GM18505 (cell line): ENCODE measurements around the gene AEN.

Experiments
- ATAC-seq: cut with Tn5 transposase; IDR thresholded peaks from one replicate; pipeline ENCODE4 v1.9.1; 2021; ENCODE audit not compliant: unreplicated experiment
- POLR2A ChIP-seq: IDR thresholded peaks from 4 replicates; pipeline ENCODE4 v1.6.1; 2011; ENCODE audit warnings: borderline replicate concordance; ENCODE audit not compliant: insufficient read depth, insufficient read length; ENCODE audit errors: extremely low read depth

The AEN gene, protein sequence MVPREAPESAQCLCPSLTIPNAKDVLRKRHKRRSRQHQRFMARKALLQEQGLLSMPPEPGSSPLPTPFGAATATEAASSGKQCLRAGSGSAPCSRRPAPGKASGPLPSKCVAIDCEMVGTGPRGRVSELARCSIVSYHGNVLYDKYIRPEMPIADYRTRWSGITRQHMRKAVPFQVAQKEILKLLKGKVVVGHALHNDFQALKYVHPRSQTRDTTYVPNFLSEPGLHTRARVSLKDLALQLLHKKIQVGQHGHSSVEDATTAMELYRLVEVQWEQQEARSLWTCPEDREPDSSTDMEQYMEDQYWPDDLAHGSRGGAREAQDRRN

DNA sequence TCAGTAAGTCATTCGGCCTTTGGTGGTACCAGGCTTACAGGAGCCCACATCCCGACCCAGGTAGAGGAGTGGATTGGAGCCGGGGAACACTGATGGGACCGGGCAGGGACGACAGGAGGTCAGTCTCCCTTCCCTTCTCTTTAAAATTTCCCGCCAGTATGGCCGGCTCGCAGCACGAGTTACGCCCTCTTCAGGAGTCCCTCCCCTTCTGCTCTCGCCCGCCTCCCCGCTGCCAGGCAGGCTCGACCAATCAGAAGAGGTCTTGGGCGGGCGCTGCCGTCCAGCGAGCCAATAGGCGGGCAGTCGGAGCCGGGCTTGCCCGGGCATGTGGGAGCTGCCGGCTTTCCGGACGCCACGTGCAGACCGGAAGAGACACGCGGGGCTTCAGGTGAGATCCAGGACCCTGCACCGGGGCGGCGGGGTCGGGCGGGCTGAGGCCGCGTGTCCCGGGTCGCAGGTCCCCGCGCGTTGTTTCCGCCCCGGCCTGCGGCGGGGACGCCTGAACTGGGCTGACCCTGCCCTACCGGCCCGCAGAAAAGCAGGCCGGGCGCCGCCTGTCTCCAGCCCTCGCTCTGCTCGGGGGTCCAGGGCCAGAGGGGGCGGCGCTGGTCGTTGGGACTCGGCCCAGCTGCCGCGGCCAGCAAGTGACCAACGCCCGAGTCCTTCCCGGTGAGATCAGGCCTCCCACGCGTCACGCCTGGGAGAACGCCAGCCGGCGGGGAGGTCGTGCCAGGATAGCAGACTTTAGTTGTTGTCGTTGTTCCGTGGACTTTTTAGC is at the start of gene AEN:
Gene AEN (plus strand): TSS at position 346 of the 778 bp plus-strand sequence. CDS start 4,870 bp downstream, outside the sequence.
- peak; percentile 93 for ATAC-seq
- peak; percentile 81 for TF ChIP-seq POLR2A

DNA sequence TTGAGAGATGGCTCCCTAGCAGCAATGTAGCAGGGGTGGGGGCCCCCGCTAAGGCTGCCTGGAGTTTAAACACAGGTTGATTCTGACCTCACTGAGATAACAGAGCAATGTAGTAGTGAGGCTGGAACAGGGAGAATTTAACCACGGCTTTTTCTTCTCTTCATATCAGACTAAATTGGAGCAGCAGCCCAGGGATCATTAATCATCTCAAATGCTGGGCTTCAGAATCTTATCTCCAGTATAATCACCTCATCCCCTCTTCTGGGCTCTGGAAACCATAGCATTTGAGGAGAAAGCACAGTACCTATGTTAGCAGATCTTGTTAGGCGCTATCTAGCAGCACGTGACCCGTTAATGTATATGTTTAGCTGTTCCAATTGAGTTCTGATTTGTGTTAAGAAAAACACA is 49.3 kb upstream of the AEN start:
- no peak for TF ChIP-seq POLR2A
- ATAC-seq, result no peak

DNA sequence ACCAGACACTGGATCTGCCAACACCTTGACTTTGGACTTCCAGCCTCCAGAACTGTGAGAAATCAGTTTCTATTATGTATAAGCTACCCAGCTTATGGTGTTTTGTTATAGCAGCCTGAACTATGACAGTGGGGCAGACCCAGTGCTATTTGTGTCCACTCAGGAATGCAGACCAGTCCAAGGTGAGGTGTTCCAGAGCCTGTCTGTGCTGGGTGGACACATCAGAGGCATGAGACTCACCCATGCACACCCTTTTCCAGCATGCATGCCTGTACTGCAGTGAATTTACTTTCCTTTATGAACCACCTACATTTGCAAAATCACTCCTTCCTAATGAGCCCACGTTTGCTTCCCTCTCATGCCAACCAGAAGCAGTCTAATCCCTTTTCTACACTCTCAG is 47.1 kb upstream of the AEN start:
- ATAC-seq, result no peak

GRCh38 chr15:88574655-88575054 is 46.5 kb upstream of the AEN start:
- no peak for TF ChIP-seq POLR2A
- ATAC-seq, result no peak

More for the DNA sequence above, 47.1 kb upstream of the AEN start:
- no peak for TF ChIP-seq POLR2A

DNA sequence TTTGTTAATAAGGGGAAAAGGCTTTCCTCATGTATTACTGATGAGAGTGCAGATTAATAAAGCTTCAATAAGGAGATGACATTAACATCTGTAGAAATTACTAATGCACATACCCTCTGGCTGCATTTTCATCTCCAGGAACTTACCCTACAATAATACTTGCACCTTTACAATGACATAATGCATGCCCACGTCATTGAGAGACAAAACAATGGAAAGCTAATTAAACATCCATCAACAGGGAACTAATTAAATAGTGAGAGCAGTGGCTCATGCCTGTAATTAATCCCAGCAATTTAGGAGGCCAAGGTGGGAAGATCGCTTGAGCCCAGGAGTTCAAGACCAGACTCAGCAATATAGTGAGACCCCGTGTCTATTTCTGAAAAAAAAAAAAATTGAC is 41.8 kb upstream of the AEN start:
- no peak for ATAC-seq
- no peak for TF ChIP-seq POLR2A

DNA sequence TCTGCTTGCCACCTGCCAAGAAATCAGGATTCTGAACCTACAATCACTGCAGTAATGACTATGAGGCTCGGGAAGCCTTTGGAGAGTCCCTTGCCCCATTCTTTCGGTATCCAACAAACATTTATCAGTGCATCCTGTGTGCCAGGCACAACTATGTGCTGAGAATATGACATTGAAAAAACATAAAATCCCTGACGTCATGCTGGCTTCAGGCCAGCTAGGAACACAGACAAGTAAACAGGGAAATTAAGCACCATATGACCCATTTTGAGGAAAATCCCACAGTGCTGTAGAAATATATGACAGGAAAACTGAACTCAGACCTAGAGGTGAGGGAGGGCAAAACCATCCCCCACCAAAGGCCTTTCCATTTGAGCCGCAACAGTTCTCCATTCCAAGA is 40.6 kb upstream of the AEN start:
- no peak for ATAC-seq
- no peak for TF ChIP-seq POLR2A

DNA sequence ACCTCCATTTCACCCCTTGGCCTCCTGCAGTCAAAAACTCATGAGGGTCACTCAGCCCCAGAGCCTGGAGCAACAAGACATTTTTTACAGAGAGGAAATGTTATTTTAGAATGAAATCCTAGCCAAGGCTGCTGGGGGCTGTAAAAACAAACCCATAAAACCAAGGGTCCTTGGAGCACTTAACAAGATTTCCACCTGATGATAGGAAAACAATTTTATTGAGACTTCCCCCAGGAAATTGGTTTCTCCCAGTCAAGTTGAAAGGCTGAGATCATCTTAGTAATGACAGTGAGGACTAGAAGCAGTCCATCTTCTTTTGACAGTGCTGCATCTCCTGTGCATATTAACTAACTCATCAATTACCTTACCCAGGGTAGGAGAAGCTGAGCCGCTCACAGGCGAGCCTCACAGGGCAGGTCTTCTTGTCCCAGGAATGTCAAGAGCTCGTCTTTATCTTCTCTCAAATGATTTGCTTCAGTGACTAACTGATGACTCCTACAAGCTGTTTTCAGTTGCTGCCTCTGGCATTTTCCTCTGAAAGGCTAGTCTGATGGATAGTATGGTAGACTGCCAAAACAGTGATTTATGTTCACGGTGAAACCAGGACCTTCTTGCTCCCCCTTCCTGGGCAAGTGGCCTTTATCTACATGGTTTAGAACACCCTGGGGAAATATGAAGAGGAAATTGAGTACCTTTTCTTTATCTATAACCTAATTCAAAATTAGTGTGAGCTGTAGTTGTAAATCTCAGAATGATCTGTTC is 34.6 kb upstream of the AEN start:
- no peak for TF ChIP-seq POLR2A
- no peak for ATAC-seq

DNA sequence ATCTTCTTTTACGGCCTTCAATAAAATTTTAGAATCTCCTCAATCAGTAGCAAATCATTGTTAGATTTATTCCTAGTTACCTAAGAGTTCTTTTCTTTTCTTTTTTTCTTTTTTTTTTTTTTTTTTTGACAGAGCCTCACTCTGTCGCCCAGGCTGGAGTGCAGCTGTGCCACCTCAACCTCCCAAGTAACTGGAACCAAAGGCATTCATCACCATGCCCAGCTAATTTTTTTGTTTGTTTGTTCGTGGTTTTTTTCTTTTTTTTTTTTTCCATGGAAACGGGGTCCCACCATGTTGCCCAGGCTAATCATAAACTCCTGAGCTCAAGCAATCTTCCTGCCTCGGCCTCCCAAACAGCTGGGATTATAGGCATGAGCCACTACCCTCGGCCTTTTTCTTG is 30.4 kb upstream of the AEN start:
- TF ChIP-seq POLR2A, result no peak
- ATAC-seq, result no peak

DNA sequence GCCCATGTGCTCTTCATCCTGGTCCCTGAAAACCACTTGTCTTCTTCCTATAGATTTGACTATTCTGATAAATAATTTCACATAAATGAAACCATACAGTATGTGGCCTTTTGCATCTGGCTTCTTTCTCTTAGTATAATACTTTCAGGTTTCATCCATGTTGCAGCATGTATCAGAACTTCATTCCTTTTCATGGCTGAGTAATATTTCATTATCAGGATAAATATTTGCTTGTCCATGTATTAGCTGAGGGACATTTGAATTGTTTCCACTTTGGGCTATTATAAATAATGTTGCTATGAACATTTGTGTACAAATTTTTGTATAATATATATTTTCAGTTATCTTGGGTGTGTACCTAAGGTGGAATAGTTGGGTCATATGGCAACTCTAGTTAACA is 29.8 kb upstream of the AEN start:
- no peak for ATAC-seq
- no peak for TF ChIP-seq POLR2A

GRCh38 chr15:88603885-88604284 is 17.3 kb upstream of the AEN start:
- no peak for ATAC-seq

DNA sequence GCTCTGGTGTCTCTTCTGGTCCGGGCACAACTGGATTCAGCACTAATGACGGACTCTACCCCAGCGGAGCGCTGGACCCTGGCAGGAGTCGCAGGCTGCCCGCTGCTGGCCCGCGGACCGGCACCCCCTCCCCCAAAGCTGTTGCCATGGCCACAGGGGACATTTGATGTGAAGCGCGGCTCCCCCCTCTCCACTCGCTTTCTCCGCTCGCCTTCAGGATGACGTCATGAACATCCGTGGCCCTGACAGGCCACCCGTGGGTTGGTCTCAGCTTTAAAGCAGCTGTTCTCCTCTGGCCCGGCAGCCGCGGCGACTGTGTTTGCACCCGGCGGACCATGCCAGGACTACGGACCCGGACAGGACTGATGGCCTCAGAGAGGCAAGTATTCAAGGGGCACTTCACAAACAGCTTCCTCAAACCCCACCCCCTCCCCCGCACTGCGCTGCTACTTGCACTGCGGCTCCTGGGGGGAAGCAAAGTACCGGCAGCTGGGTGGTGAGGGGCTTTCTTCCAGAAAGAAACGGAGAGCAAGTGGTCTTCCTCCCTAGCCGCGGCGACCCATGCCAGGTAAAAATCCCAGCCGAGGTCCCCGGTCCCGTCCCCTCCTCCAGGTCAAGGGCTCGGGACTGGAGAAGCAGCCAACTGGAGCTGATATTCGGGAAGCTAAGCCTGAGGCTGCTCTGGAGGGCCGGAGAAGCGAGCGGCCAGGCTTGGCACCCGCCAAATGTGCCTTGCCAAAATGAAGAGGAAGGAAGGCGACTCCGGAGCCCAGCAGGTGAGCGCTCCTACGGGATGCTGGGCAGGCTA is 16.6 kb upstream of the AEN start:
- TF ChIP-seq POLR2A, result no peak
- no peak for ATAC-seq

More at GRCh38 chr15:88603885-88604284, 17.3 kb upstream of the AEN start:
- TF ChIP-seq POLR2A, result no peak

DNA sequence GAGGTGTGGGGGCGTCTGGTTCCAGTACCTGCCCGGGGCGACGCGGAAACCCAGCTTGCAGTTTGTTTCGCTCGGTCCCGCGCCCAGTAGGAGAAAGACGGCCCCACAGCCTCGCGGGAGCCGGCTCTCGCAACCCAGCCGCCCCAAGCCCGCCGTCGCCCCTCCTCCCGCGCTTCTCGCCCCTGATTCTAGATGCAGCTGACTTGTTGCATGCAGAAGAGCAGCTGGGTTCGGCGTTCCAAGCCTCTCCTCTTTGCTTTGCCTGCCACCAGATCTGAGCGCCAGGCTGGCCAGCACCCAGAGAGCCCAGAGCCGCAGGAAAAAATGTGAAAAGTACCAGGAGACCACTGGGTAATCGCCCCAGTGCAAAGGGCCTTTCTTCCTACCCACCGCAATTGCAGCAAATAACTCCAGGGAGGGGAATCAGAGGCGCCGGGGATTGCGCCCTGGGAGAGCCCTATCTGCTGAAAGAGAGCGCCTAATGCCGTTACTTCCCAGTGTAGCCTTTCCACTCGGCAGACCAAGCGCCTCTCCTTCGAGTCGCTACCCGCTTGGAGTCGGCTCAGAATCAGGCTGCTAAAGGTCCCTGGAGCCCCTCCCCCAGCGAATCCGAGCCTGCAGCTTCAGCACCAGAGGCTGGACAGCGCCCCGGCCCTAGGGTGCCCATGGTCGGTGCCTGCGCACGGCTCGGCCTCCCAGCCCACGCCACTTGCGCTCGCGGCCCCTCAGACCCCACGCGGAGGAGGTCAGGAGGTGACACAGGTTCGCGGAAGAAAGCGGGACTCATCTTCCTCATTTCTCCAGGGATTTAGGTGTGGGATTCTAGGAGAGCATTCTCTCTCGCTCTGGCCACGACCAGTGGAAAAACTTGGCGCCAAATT is 15.7 kb upstream of the AEN start:
- TF ChIP-seq POLR2A, result no peak
- no peak for ATAC-seq
